ENCODE results near the gene HLA-DRB5. TPM values are rescaled to one million over a fixed set of nuclear protein-coding genes. Genes with fewer than 3 reads are reported as not detected.
"Not testable (repeated sequence)": the region's sequence is repeated elsewhere in the genome, so short reads cannot be mapped to it uniquely, and the experiment has no call there.

Gene HLA-DRB5
- polyA plus RNA-seq, 2 donors: 0.08 to 0.34 TPM

GRCh38 chr6:32517654-32518445, 12.2 kb downstream of the HLA-DRB5 start:
- Histone ChIP-seq H3K27me3 (ENCODE audit: control insufficient read depth in 1 of 2, insufficient read depth in 2 of 2, low read length in 2 of 2) (no peaks in the 10 kb centered on the region), H3K27ac (ENCODE audit: low read depth in 2 of 2, low read length in 1 of 2) (no peak overlapping the region), H3K9me3 (ENCODE audit: control insufficient read depth in 2 of 2, insufficient read depth in 1 of 2, low read depth in 1 of 2, low read length in 1 of 2) (no peaks in the 10 kb centered on the region), H3K36me3 (ENCODE audit: control insufficient read depth in 2 of 2, insufficient read depth in 2 of 2, low read length in 1 of 2) (no peaks in the 10 kb centered on the region), H3K4me1 (ENCODE audit: control insufficient read depth in 2 of 2, insufficient read depth in 2 of 2, low read length in 1 of 2) (no peaks in the 10 kb centered on the region), H3K4me3 (ENCODE audit: low read depth in 1 of 2, low read length in 2 of 2) (no peak overlapping the region)
- WGBS, 2 donors: 50% methylated on average over 1 of the region's 1 CpG; no CpG with 5 or more reads in 1 of the 2 donors

- 36 to 39% methylated on average over 3 of the region's 3 CpGs for WGBS, 2 donors
- Histone ChIP-seq H3K4me3 (ENCODE audit: low read depth in 1 of 2, low read length in 2 of 2) (no peak overlapping the region), H3K27me3 (ENCODE audit: control insufficient read depth in 1 of 2, insufficient read depth in 2 of 2, low read length in 2 of 2) (no peaks in the 10 kb centered on the region), H3K36me3 (ENCODE audit: control insufficient read depth in 2 of 2, insufficient read depth in 2 of 2, low read length in 1 of 2) (no peaks in the 10 kb centered on the region), H3K9me3 (ENCODE audit: control insufficient read depth in 2 of 2, insufficient read depth in 1 of 2, low read depth in 1 of 2, low read length in 1 of 2) (no peaks in the 10 kb centered on the region), H3K27ac (ENCODE audit: low read depth in 2 of 2, low read length in 1 of 2) (no peak overlapping the region), H3K4me1 (ENCODE audit: control insufficient read depth in 2 of 2, insufficient read depth in 2 of 2, low read length in 1 of 2) (no peaks in the 10 kb centered on the region)
Measured at GRCh38 chr6:32501016-32501415, 29.1 kb downstream of the HLA-DRB5 start.

GRCh38 chr6:32492351-32492750, 37.7 kb downstream of the HLA-DRB5 start:
- Histone ChIP-seq H3K4me1 (ENCODE audit: control insufficient read depth in 2 of 2, insufficient read depth in 2 of 2, low read length in 1 of 2) (no peaks in the 10 kb centered on the region), H3K9me3 (ENCODE audit: control insufficient read depth in 2 of 2, insufficient read depth in 1 of 2, low read depth in 1 of 2, low read length in 1 of 2) (no peaks in the 10 kb centered on the region), H3K36me3 (ENCODE audit: control insufficient read depth in 2 of 2, insufficient read depth in 2 of 2, low read length in 1 of 2) (no peaks in the 10 kb centered on the region), H3K27ac (ENCODE audit: low read depth in 2 of 2, low read length in 1 of 2) (no peak overlapping the region), H3K4me3 (ENCODE audit: low read depth in 1 of 2, low read length in 2 of 2) (no peak overlapping the region), H3K27me3 (ENCODE audit: control insufficient read depth in 1 of 2, insufficient read depth in 2 of 2, low read length in 2 of 2) (no peaks in the 10 kb centered on the region)

- Histone ChIP-seq H3K4me1 (ENCODE audit: control insufficient read depth in 2 of 2, insufficient read depth in 2 of 2, low read length in 1 of 2) (no peaks in the 10 kb centered on the region), H3K27me3 (ENCODE audit: control insufficient read depth in 1 of 2, insufficient read depth in 2 of 2, low read length in 2 of 2) (no peaks in the 10 kb centered on the region), H3K4me3 (ENCODE audit: low read depth in 1 of 2, low read length in 2 of 2) (no peak overlapping the region), H3K36me3 (ENCODE audit: control insufficient read depth in 2 of 2, insufficient read depth in 2 of 2, low read length in 1 of 2) (no peaks in the 10 kb centered on the region), H3K27ac (ENCODE audit: low read depth in 2 of 2, low read length in 1 of 2) (no peak overlapping the region), H3K9me3 (ENCODE audit: control insufficient read depth in 2 of 2, insufficient read depth in 1 of 2, low read depth in 1 of 2, low read length in 1 of 2) (no peaks in the 10 kb centered on the region)
- WGBS, 2 donors: 0% methylated on average over 1 of the region's 1 CpG
Measured at GRCh38 chr6:32491700-32492099, 38.4 kb downstream of the HLA-DRB5 start.

GRCh38 chr6:32488083-32488482, 42.0 kb downstream of the HLA-DRB5 start:
- no peaks in the 10 kb centered on the region for H3K36me3 ChIP-seq (ENCODE audit: control insufficient read depth in 2 of 2, insufficient read depth in 2 of 2, low read length in 1 of 2)
- no CpG with 5 or more reads among the region's 1 CpG for WGBS, 2 donors
- H3K27me3 ChIP-seq (ENCODE audit: control insufficient read depth in 1 of 2, insufficient read depth in 2 of 2, low read length in 2 of 2): no peaks in the 10 kb centered on the region
- no peak overlapping the region for H3K4me3 ChIP-seq (ENCODE audit: low read depth in 1 of 2, low read length in 2 of 2)
- no peaks in the 10 kb centered on the region for H3K9me3 ChIP-seq (ENCODE audit: control insufficient read depth in 2 of 2, insufficient read depth in 1 of 2, low read depth in 1 of 2, low read length in 1 of 2)
- peaks cover 0 to 3% of the 10 kb centered on the region in 2 donors for H3K4me1 ChIP-seq (ENCODE audit: control insufficient read depth in 2 of 2, insufficient read depth in 2 of 2, low read length in 1 of 2)
- H3K27ac ChIP-seq (ENCODE audit: low read depth in 2 of 2, low read length in 1 of 2): no peak overlapping the region

GRCh38 chr6:32484614-32484998, 45.5 kb downstream of the HLA-DRB5 start:
- no peak overlapping the region for H3K4me3 ChIP-seq (ENCODE audit: low read depth in 1 of 2, low read length in 2 of 2)
- 66 to 76% methylated on average over 4 of the region's 4 CpGs for WGBS, 2 donors
- H3K36me3 ChIP-seq (ENCODE audit: control insufficient read depth in 2 of 2, insufficient read depth in 2 of 2, low read length in 1 of 2): no peaks in the 10 kb centered on the region
- H3K4me1 ChIP-seq (ENCODE audit: control insufficient read depth in 2 of 2, insufficient read depth in 2 of 2, low read length in 1 of 2): peaks cover 0 to 3% of the 10 kb centered on the region in 2 donors
- H3K27ac ChIP-seq (ENCODE audit: low read depth in 2 of 2, low read length in 1 of 2): no peak overlapping the region
- H3K9me3 ChIP-seq (ENCODE audit: control insufficient read depth in 2 of 2, insufficient read depth in 1 of 2, low read depth in 1 of 2, low read length in 1 of 2): no peaks in the 10 kb centered on the region
- H3K27me3 ChIP-seq (ENCODE audit: control insufficient read depth in 1 of 2, insufficient read depth in 2 of 2, low read length in 2 of 2): no peaks in the 10 kb centered on the region

GRCh38 chr6:32483968-32484613, 46.0 kb downstream of the HLA-DRB5 start:
- Histone ChIP-seq H3K4me1 (ENCODE audit: control insufficient read depth in 2 of 2, insufficient read depth in 2 of 2, low read length in 1 of 2) (peaks cover 0 to 3% of the 10 kb centered on the region in 2 donors), H3K27ac (ENCODE audit: low read depth in 2 of 2, low read length in 1 of 2) (no peak overlapping the region), H3K36me3 (ENCODE audit: control insufficient read depth in 2 of 2, insufficient read depth in 2 of 2, low read length in 1 of 2) (no peaks in the 10 kb centered on the region), H3K9me3 (ENCODE audit: control insufficient read depth in 2 of 2, insufficient read depth in 1 of 2, low read depth in 1 of 2, low read length in 1 of 2) (no peaks in the 10 kb centered on the region), H3K27me3 (ENCODE audit: control insufficient read depth in 1 of 2, insufficient read depth in 2 of 2, low read length in 2 of 2) (no peaks in the 10 kb centered on the region), H3K4me3 (ENCODE audit: low read depth in 1 of 2, low read length in 2 of 2) (no peak overlapping the region)
- 74 to 76% methylated on average over 26 of the region's 26 CpGs for WGBS, 2 donors

- Histone ChIP-seq H3K4me3 (ENCODE audit: low read depth in 1 of 2, low read length in 2 of 2) (no peak overlapping the region), H3K4me1 (ENCODE audit: control insufficient read depth in 2 of 2, insufficient read depth in 2 of 2, low read length in 1 of 2) (peaks cover 0 to 2% of the 10 kb centered on the region in 2 donors), H3K9me3 (ENCODE audit: control insufficient read depth in 2 of 2, insufficient read depth in 1 of 2, low read depth in 1 of 2, low read length in 1 of 2) (no peaks in the 10 kb centered on the region), H3K27me3 (ENCODE audit: control insufficient read depth in 1 of 2, insufficient read depth in 2 of 2, low read length in 2 of 2) (no peaks in the 10 kb centered on the region), H3K36me3 (ENCODE audit: control insufficient read depth in 2 of 2, insufficient read depth in 2 of 2, low read length in 1 of 2) (no peaks in the 10 kb centered on the region), H3K27ac (ENCODE audit: low read depth in 2 of 2, low read length in 1 of 2) (no peak overlapping the region)
- WGBS, 2 donors: 84 to 85% methylated on average over 13 of the region's 13 CpGs
Measured at GRCh38 chr6:32475392-32476206, 54.5 kb downstream of the HLA-DRB5 start.

GRCh38 chr6:32473376-32474348, 56.4 kb downstream of the HLA-DRB5 start:
- not testable (repeated sequence) for H3K36me3 ChIP-seq (ENCODE audit: control insufficient read depth in 2 of 2, insufficient read depth in 2 of 2, low read length in 1 of 2); H3K4me1 ChIP-seq (ENCODE audit: control insufficient read depth in 2 of 2, insufficient read depth in 2 of 2, low read length in 1 of 2); H3K27me3 ChIP-seq (ENCODE audit: control insufficient read depth in 1 of 2, insufficient read depth in 2 of 2, low read length in 2 of 2); H3K9me3 ChIP-seq (ENCODE audit: control insufficient read depth in 2 of 2, insufficient read depth in 1 of 2, low read depth in 1 of 2, low read length in 1 of 2); H3K4me3 ChIP-seq (ENCODE audit: low read depth in 1 of 2, low read length in 2 of 2)
- H3K27ac ChIP-seq (ENCODE audit: low read depth in 2 of 2, low read length in 1 of 2): peak overlapping the region in 1 of 2 donors; percentile 42
- WGBS, 2 donors: 52 to 54% methylated on average over 10 of the region's 10 CpGs

Measured in esophagus (tissue), 2 donors.